GM21360 (cell line): ENCODE data around the gene VAPA.

Source experiments
- ATAC-seq: cut with Tn5 transposase; IDR thresholded peaks from one replicate; pipeline ENCODE4 v1.9.1; 2021; ENCODE audit warnings: mild to moderate bottlenecking, moderate library complexity; ENCODE audit not compliant: unreplicated experiment

VAPA gene

DNA sequence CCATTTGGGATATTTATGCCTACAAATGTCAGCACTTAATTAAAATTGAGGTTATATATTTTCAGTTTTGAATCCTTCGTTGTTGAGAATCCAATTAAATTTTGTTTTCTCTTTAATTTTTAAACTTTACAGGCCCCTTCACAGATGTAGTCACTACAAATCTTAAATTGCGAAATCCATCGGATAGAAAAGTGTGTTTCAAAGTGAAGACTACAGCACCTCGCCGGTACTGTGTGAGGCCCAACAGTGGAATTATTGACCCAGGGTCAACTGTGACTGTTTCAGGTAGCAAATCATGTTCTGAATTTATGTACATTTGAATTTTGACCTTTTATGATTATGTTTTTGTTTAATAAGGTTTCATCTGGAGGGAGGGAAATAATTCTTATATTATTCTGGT is 17.9 kb downstream of the VAPA start:
- ATAC-seq: no peak

DNA sequence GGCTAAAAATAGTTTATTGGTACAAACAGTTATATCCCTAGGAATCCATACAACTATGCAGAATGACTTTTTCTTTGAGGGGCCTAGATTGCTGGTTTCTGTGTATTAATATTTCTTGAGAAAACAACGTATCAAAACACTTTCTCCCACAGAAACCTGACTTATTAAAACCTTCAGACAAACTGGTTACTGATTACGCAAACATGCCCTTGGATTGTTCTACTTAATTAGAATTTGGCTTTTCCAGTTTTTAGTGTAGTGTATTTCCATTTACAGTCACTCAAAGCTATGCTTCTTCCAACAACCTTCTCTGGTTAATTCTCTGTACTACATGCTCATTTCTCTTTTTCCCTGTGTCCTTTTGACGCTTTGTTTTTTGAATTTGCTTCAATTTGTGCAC is 20.0 kb downstream of the VAPA start:
- no peak for ATAC-seq

GRCh38 chr18:9934274-9934673 is 20.5 kb downstream of the VAPA start:
- no peak for ATAC-seq

DNA sequence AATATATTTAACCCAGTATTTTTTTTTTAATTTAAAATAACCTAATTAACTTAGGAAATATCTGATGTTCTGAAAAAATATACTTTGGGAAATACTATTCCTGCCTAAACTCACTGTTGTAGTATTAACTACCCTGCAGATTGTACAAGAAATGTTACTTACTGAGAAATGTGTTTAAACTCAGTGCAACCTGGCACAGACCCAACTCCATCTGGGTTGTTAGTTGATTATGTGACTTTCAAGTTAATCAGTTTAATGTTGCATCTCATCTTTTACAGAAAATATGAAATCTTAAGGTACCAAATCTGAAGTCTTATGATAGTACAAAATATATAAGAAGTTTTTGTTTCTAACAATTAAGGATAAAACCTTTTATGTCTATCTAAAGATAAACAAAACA is 27.3 kb downstream of the VAPA start:
- no peak for ATAC-seq

DNA sequence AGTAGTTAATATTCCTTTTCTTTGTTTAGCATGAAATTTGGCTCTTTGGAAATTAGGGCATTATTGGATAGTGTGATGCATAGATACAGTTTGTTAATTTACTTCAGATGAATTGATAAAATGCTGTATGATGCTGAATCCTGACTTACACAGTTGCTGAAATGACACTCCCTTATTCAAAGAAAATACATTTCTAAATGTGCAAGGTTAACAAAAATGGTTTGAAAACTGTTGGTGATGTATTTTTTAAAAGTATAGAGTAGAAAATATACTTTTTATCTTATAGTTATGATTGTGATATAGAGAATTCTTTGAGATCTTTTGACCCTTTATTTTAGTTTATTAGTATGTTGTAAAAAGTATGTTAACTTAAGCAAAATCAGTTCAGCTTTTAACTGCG is 27.8 kb downstream of the VAPA start:
- ATAC-seq: no peak

DNA sequence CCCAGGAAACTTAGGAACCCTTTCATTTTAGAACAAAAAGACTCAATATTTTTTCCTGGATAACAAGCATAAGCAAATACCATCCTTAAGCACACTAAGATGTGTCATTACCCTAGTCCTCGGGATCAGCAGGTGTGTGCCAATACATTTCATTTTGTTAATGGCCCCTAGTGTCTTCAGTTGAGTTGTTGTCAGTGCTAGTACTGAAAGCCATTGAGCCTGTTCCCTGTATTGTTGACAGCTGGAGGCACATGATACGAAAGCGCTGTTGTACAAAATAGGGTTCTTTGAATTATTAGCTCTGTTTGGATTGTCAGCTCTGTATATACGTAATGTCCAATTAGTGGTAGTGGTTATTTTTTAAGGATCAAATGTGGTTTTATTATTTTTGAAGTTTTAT is 29.5 kb downstream of the VAPA start:
- no peak for ATAC-seq

- ATAC-seq: no peak
Measured at GRCh38 chr18:9944805-9945204, 31.0 kb downstream of the VAPA start.

GRCh38 chr18:9946831-9947230 is 33.0 kb downstream of the VAPA start:
- ATAC-seq: no peak

DNA sequence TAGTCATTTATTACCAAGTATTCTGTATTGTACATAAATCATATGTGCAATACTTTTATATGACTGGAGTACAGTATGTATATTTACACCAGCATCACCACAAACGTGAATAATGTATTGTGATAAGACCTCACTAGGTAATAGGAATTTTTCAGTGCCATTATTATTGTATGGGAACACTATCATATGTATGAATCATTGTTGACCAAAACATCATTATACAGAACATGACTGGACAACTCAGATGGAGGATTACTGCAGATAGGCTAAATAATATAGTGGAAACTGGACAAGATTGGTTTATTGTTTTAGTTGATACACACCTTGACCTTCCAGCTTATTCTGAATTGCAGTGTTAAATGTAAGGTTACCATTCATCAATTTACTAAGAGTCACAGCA is 33.4 kb downstream of the VAPA start:
- no peak for ATAC-seq

DNA sequence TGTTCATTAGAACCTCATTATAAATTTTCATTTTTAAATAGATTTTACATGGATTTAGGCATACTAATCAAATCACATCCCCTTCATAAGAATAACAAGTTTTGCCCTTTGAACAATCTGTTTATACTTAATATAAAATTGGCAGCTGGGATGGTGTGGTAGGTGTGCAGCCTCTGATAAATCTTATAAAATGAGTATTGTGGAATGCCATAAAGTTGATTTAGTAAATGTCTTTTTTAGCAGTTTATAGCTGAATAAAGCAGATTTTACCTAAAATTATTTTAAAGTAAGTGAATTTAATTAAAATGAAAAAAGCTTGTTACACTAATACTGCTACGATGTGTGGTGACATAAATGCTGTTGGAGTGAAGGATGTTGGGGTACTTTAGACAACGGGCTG is 35.5 kb downstream of the VAPA start:
- no peak for ATAC-seq

GRCh38 chr18:9949861-9950260 is 36.0 kb downstream of the VAPA start:
- no peak for ATAC-seq

DNA sequence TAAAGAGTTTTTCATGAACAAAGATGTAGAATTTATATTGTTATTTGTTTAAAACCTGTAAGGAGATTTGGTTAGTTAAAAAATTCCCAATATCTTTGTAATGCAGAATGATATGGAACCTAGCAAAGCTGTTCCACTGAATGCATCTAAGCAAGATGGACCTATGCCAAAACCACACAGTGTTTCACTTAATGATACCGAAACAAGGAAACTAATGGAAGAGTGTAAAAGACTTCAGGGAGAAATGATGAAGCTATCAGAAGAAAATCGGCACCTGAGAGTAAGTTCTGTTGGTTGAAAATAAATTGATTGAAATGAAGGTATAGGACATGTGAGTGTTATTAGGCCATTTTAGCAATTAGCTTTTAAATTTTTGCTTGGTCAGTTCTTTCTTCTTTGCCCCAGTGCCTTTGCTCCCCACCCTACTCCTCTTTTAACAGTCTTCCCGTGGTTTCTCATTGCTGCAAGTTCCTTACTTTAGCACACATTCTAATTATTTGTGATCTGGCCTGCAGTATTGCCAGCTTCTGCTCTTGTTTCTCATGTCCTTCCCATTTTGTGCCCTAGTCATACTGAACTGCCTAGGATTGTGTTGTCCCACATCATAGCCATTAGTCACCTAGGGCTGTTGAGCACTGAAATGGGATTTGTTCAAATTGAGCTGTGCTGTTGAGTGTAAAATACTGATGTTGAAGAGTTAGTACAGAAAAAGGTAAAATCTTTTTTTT is 36.6 kb downstream of the VAPA start:
- no peak for ATAC-seq

- ATAC-seq: no peak
Measured at GRCh38 chr18:9951022-9951859, 37.4 kb downstream of the VAPA start.

GRCh38 chr18:9952633-9953416 is 39.0 kb downstream of the VAPA start:
- ATAC-seq: no peak

- no peak for ATAC-seq
Measured at GRCh38 chr18:9958861-9959399, 45.1 kb downstream of the VAPA start.

DNA sequence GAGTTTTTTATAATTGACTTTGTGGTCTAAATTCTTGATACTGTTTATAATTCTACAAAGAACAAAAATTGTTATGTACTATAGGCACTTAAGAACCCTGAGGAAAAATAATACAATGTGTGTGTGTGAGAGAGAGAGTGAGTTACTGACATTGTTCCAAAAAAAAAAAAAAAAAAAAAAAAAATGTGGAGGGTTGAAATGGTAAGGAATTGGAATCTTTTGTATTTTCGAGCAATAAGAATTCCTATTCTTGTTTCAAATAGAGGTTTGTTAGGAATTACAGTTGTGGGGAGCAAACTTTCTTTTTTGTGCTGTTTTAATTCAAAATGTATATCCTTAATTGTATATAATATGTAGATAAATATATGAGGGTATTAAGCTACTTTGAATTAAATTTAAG is 45.7 kb downstream of the VAPA start:
- ATAC-seq: no peak

DNA sequence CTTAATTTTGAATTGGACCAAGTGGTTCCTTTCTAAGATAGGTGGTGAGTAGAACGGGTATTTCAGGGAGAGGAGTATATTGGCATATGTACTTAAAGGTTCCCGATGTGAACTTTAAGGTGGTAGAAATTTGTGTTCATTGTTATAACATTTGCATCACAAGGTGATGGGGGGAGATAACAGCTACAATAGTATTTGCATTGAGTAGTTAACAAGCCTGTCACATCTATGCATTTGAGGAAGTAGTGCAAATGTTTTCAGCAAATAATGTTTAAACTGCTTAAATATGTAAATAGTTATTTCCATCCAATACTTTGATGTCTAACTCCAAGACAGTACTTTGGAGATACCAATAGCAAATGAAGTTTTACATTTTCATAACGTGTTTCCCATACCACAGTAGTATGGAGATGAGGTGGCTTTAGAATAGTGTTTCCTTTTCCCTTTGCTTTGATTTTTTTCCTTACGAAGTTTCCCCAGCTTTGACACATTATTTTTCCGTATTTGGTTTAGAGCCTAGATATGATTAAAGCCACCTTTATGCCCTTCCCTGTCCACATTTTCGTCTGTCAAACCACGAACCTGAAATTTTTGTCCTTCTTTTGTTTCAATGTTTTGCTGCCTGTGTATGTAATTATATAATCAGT is 46.6 kb downstream of the VAPA start:
- ATAC-seq: no peak

DNA sequence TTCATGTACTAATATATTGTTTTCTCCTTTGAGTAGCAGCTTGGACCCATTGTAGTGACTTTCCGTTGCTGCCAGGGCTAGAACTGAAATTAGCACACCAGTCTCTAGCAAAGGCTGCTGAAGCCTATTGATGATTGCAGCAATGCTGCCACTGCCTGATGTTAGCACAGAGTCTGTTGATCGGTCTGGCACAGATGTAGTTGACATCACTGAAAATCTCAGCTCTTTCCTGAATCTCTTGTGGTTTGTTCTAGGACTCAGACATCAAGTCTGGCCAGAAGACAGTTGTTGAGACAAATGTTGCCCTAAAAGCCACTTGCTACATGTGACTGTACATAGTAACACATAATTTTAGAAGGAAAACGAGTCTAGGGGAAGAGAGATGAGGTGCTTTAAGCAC is 47.2 kb downstream of the VAPA start:
- ATAC-seq: no peak

DNA sequence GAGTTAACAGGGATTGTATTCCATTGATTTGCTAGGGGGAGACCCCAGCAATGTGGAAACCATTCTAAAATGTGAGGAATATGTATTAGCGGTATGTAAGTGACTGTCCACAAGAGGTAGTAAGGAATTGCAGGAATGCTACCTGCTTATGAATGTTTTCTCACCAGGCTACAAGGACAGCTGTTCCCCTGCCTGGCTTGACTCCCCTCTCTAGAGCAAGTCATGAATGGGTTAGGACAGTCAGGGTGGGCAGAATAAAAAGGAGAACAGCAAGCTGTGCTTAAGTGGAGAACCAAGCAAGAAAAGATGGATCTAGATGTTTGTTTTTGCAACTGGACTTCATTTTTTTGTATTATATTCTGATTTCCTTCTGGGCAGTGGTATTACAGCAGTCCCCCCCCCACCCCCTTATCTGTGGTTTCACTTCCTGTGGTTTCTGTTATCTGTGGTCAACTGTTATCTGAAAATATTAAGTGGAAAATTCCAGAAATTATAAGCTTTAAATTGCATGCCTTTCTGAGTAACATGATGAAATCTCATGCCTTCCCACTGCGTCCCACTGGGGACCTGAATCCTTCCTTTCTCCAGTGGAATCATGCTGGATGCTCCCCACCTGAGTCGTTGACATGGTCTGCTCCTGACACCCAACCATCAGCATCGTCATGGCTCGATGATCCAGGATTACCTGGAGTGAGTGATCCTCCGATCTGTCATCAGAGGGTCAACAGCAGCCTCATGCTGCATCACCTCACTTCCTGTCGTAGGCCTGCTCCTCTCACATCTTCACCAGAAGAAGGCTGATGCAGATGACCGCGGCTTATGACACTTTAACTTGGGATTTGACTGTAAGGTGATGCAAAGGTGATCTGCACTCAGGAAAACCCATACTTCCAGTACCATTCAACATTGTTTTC is 52.2 kb downstream of the VAPA start:
- ATAC-seq: no peak
